ENCODE data around the gene HDGF.
A peak's percentile ranks its signal among the peaks of the same experiment; 100 is the strongest.

HDGF gene

GRCh38 chr1:156751451-156751756, at the start of gene HDGF:
Gene HDGF, minus strand, starts transcription at chr1:156751675. Its CDS starts 246 bp downstream, at chr1:156751429.
- H3K4me3 ChIP-seq (ENCODE audit: low read depth, low read length) = peak within 1 kb of the TSS; percentile 81
- DNase-seq (ENCODE audit: low read depth) = no peak

GRCh38 chr1:156797212-156797871, 45.9 kb upstream of the HDGF start:
- no peak for DNase-seq (ENCODE audit: low read depth)
- no peak overlapping the region for H3K4me3 ChIP-seq (ENCODE audit: low read depth, low read length)

GRCh38 chr1:156796340-156797097, 45.0 kb upstream of the HDGF start:
- no peak for DNase-seq (ENCODE audit: low read depth)
- H3K4me3 ChIP-seq (ENCODE audit: low read depth, low read length) = no peak overlapping the region

- H3K4me3 ChIP-seq (ENCODE audit: low read depth, low read length) = no peak overlapping the region
- no peak for DNase-seq (ENCODE audit: low read depth)
These were observed 44.3 kb upstream of the HDGF start for GRCh38 chr1:156795787-156796186.

- H3K4me3 ChIP-seq (ENCODE audit: low read depth, low read length) = no peak overlapping the region
- no peak for DNase-seq (ENCODE audit: low read depth)
These were observed 43.9 kb upstream of the HDGF start for GRCh38 chr1:156795374-156795733.

- DNase-seq (ENCODE audit: low read depth) = no peak
These were observed 43.3 kb upstream of the HDGF start for GRCh38 chr1:156794506-156795373.

GRCh38 chr1:156789621-156790318, 38.3 kb upstream of the HDGF start:
- H3K4me3 ChIP-seq (ENCODE audit: low read depth, low read length) = no peak overlapping the region
- DNase-seq (ENCODE audit: low read depth) = no peak

More at GRCh38 chr1:156794506-156795373, 43.3 kb upstream of the HDGF start:
- no peak overlapping the region for H3K4me3 ChIP-seq (ENCODE audit: low read depth, low read length)

GRCh38 chr1:156788136-156788535, 36.7 kb upstream of the HDGF start:
- no peak for DNase-seq (ENCODE audit: low read depth)
- no peak overlapping the region for H3K4me3 ChIP-seq (ENCODE audit: low read depth, low read length)

- no peak for DNase-seq (ENCODE audit: low read depth)
- H3K4me3 ChIP-seq (ENCODE audit: low read depth, low read length) = no peak overlapping the region
These were observed 35.2 kb upstream of the HDGF start for GRCh38 chr1:156786640-156787039.

GRCh38 chr1:156785458-156785857, 34.0 kb upstream of the HDGF start:
- H3K4me3 ChIP-seq (ENCODE audit: low read depth, low read length) = no peak overlapping the region
- DNase-seq (ENCODE audit: low read depth) = no peak

GRCh38 chr1:156781585-156782186, 30.2 kb upstream of the HDGF start:
- peak; percentile 41 for DNase-seq (ENCODE audit: low read depth)
- H3K4me3 ChIP-seq (ENCODE audit: low read depth, low read length) = no peak overlapping the region

GRCh38 chr1:156777573-156777972, 26.1 kb upstream of the HDGF start:
- no peak overlapping the region for H3K4me3 ChIP-seq (ENCODE audit: low read depth, low read length)
- DNase-seq (ENCODE audit: low read depth) = no peak

- DNase-seq (ENCODE audit: low read depth) = no peak
- H3K4me3 ChIP-seq (ENCODE audit: low read depth, low read length) = no peak overlapping the region
These were observed 25.5 kb upstream of the HDGF start for GRCh38 chr1:156776942-156777341.

GRCh38 chr1:156775799-156776198, 24.3 kb upstream of the HDGF start:
- DNase-seq (ENCODE audit: low read depth) = no peak
- H3K4me3 ChIP-seq (ENCODE audit: low read depth, low read length) = no peak overlapping the region

GRCh38 chr1:156773607-156774006, 22.1 kb upstream of the HDGF start:
- no peak for DNase-seq (ENCODE audit: low read depth)
- H3K4me3 ChIP-seq (ENCODE audit: low read depth, low read length) = no peak overlapping the region

GRCh38 chr1:156772728-156773497, 21.4 kb upstream of the HDGF start:
- H3K4me3 ChIP-seq (ENCODE audit: low read depth, low read length) = no peak overlapping the region
- no peak for DNase-seq (ENCODE audit: low read depth)

- H3K4me3 ChIP-seq (ENCODE audit: low read depth, low read length) = no peak overlapping the region
- no peak for DNase-seq (ENCODE audit: low read depth)
These were observed 20.7 kb upstream of the HDGF start for GRCh38 chr1:156772222-156772621.

- H3K4me3 ChIP-seq (ENCODE audit: low read depth, low read length) = peak overlapping the region; percentile 96
- DNase-seq (ENCODE audit: low read depth) = no peak
These were observed 17.3 kb upstream of the HDGF start for GRCh38 chr1:156768610-156769295.

Data from skeletal muscle cell (primary cell).